ENCODE measurements around the gene RNU1-3.
"Not testable (repeated sequence)": the region's sequence is repeated elsewhere in the genome, so short reads cannot be mapped to it uniquely, and the experiment has no call there.

- TF ChIP-seq CTCF (IDR thresholded peaks at IDR 0.05; ENCODE audit: insufficient read depth, low read depth, low read length); EZH2 (IDR thresholded peaks at IDR 0.05; ENCODE audit: insufficient read depth, low read length): not testable (repeated sequence)
Observed at GRCh38 chr1:16699440-16699839, 32.7 kb upstream of the RNU1-3 start.
